KMS-11 (cell line): ENCODE data around the gene PDCD7.
A peak's percentile ranks its signal among the peaks of the same experiment; 100 is the strongest.
"Not testable (repeated sequence)": the region's sequence is repeated elsewhere in the genome, so short reads cannot be mapped to it uniquely, and the experiment has no call there.

Source experiments
- H2AFZ ChIP-seq: fragments of 200-600 bp; sonication (generic); 2 replicates; pipeline ENCODE4 v1.6.1; 2016; ENCODE audit warnings: antibody characterized with exemption, mixed run types, low read depth
- H3K27ac ChIP-seq: fragments of 200-600 bp; sonication (generic); 2 replicates; pipeline ENCODE4 v1.6.1; 2016; ENCODE audit warnings: mild to moderate bottlenecking, mixed run types
- H3K27me3 ChIP-seq: fragments of 200-600 bp; sonication (generic); 2 replicates; pipeline ENCODE4 v1.6.1; 2017; ENCODE audit warnings: mild to moderate bottlenecking, low read depth, mixed run types, moderate library complexity; ENCODE audit not compliant: insufficient read depth
- H3K36me3 ChIP-seq: fragments of 200-600 bp; sonication (generic); 2 replicates; pipeline ENCODE4 v1.6.1; 2017; ENCODE audit warnings: mild to moderate bottlenecking, mixed run types; ENCODE audit not compliant: insufficient read depth
- H3K4me1 ChIP-seq: fragments of 200-600 bp; sonication (generic); 2 replicates; pipeline ENCODE4 v1.6.1; 2016; ENCODE audit warnings: mild to moderate bottlenecking, low read depth, mixed run types; ENCODE audit not compliant: poor library complexity, severe bottlenecking
- H3K4me2 ChIP-seq: fragments of 200-600 bp; sonication (generic); 2 replicates; pipeline ENCODE4 v1.7.0; 2016; ENCODE audit warnings: mild to moderate bottlenecking, mixed run types
- H3K4me3 ChIP-seq: fragments of 200-600 bp; sonication (generic); IDR thresholded peaks from 2 replicates; pipeline ENCODE4 v1.6.1; 2017; ENCODE audit warnings: low read depth, low read length, mixed read lengths; ENCODE audit not compliant: insufficient read depth
- H3K79me2 ChIP-seq: fragments of 200-600 bp; sonication (generic); 2 replicates; pipeline ENCODE4 v1.6.1; 2016; ENCODE audit warnings: low read depth, mixed run types; ENCODE audit not compliant: insufficient read depth
- H3K9ac ChIP-seq: fragments of 200-600 bp; sonication (generic); 2 replicates; pipeline ENCODE4 v1.6.1; 2016; ENCODE audit warnings: mild to moderate bottlenecking, mixed run types
- H4K20me1 ChIP-seq: fragments of 200-600 bp; sonication (generic); 2 replicates; pipeline ENCODE4 v1.6.1; 2016; ENCODE audit warnings: mild to moderate bottlenecking, mixed run types; ENCODE audit not compliant: insufficient read depth
- CTCF ChIP-seq: fragments of 200-600 bp; sonication (generic); conservative IDR thresholded peaks from 2 replicates; pipeline ENCODE4 v1.6.1; 2017; ENCODE audit warnings: low read depth, mild to moderate bottlenecking, antibody characterized with exemption, low read length, moderate library complexity, mixed read lengths

The PDCD7 gene

GRCh38 chr15:65146438-65146837 is 12.8 kb upstream of the PDCD7 start:
- Histone ChIP-seq H3K4me2 (no peak overlapping the region), H3K4me3 (no peak overlapping the region), H3K27ac (no peak overlapping the region), H3K27me3 (no peaks in the 10 kb centered on the region), H4K20me1 (no peaks in the 10 kb centered on the region), H3K36me3 (no peaks in the 10 kb centered on the region), H3K79me2 (no peaks in the 10 kb centered on the region), H3K9ac (no peak overlapping the region), H2AFZ (no peak overlapping the region), H3K4me1 (no peaks in the 10 kb centered on the region)
- no peak for TF ChIP-seq CTCF

GRCh38 chr15:65138631-65139030 is 5.0 kb upstream of the PDCD7 start:
- H3K27me3 ChIP-seq, H3K79me2 ChIP-seq, H2AFZ ChIP-seq, H3K36me3 ChIP-seq, H3K4me2 ChIP-seq, H3K4me3 ChIP-seq, H3K4me1 ChIP-seq, H3K27ac ChIP-seq, H3K9ac ChIP-seq, H4K20me1 ChIP-seq: not testable (repeated sequence)

GRCh38 chr15:65137893-65138292 is 4.3 kb upstream of the PDCD7 start:
- not testable (repeated sequence) for H3K9ac ChIP-seq, H3K27ac ChIP-seq, H4K20me1 ChIP-seq, H3K79me2 ChIP-seq, H3K4me1 ChIP-seq, H3K36me3 ChIP-seq, H3K4me3 ChIP-seq, H3K4me2 ChIP-seq, H2AFZ ChIP-seq, H3K27me3 ChIP-seq

- not testable (repeated sequence) for H3K27me3 ChIP-seq, H3K4me2 ChIP-seq, H3K4me3 ChIP-seq, H3K27ac ChIP-seq, H3K36me3 ChIP-seq, H3K9ac ChIP-seq, H2AFZ ChIP-seq, H3K79me2 ChIP-seq, H4K20me1 ChIP-seq, H3K4me1 ChIP-seq
These were observed 3.5 kb upstream of the PDCD7 start for GRCh38 chr15:65137089-65137488.

- Histone ChIP-seq H4K20me1 (no peaks in the 10 kb centered on the region), H3K4me2 (no peak overlapping the region), H3K27ac (no peak overlapping the region), H2AFZ (no peak overlapping the region), H3K27me3 (no peaks in the 10 kb centered on the region), H3K4me3 (no peak overlapping the region), H3K9ac (no peak overlapping the region), H3K79me2 (peaks cover 15% of the 10 kb centered on the region), H3K4me1 (peaks cover 13% of the 10 kb centered on the region), H3K36me3 (no peaks in the 10 kb centered on the region)
- no peak for TF ChIP-seq CTCF
These were observed 930 bp upstream of the PDCD7 start for GRCh38 chr15:65134538-65134937.

GRCh38 chr15:65132878-65133547 is 595 bp downstream of the PDCD7 start:
- Histone ChIP-seq H3K27me3 (no peaks in the 10 kb centered on the region), H3K27ac (peak overlapping the region; percentile 72), H3K9ac (peak overlapping the region; percentile 78), H3K4me1 (peaks cover 13% of the 10 kb centered on the region), H2AFZ (peak overlapping the region; percentile 73), H3K4me3 (no peak overlapping the region), H3K4me2 (peak overlapping the region; percentile 90; the same call in 1 of the 2 replicates), H3K79me2 (peaks cover 15% of the 10 kb centered on the region), H4K20me1 (no peaks in the 10 kb centered on the region), H3K36me3 (no peaks in the 10 kb centered on the region)
- no peak for TF ChIP-seq CTCF
